ENCODE data around the gene PAWR. TPM values are rescaled to one million over a fixed set of nuclear protein-coding genes. Genes with fewer than 3 reads are reported as not detected.

The PAWR gene
- total RNA-seq, 1 experiment from 2014 or later, result 55.3 TPM

- DNase-seq (ENCODE audit: low spot score), result no peak
- intact Hi-C loops (cut with micrococcal nuclease; ENCODE audit: unreplicated experiment), result no loop called here
- TF ChIP-seq EZH2 (IDR thresholded peaks at IDR 0.05; ENCODE audit: borderline replicate concordance, low read depth, low read length, poor library complexity, severe bottlenecking) (no peak), CTCF (conservative IDR thresholded peaks at IDR 0.05; ENCODE audit: low read depth, low read length) (no peak)
- no TSS peak for BruUV-seq (replicated peaks)
- Histone ChIP-seq H3K27me3 (replicated peaks; ENCODE audit: insufficient read depth, low read depth, low read length, poor library complexity) (no peaks in the 10 kb centered on the region), H3K27ac (ENCODE audit: low read depth, low read length, poor library complexity, severe bottlenecking) (no peak overlapping the region), H3K9me3 (ENCODE audit: low read depth, low read length, poor library complexity, severe bottlenecking) (no peaks in the 10 kb centered on the region), H3K36me3 (ENCODE audit: insufficient read depth, low read length, poor library complexity, severe bottlenecking) (no peaks in the 10 kb centered on the region), H3K4me1 (ENCODE audit: insufficient read depth, low read length, poor library complexity, severe bottlenecking) (no peaks in the 10 kb centered on the region), H3K4me3 (ENCODE audit: low read depth, low read length, poor library complexity, severe bottlenecking) (no peak overlapping the region)
- CTCF ChIA-PET, result no interaction called here
- POLR2A ChIA-PET (ENCODE audit: low non-redundant PET), result no interaction called here
Measured at GRCh38 chr12:79638490-79638889, 52.3 kb downstream of the PAWR start.

- ChIA-PET POLR2A (ENCODE audit: low non-redundant PET) (no interaction called here), CTCF (no interaction called here)
- H3K4me1 ChIP-seq (ENCODE audit: insufficient read depth, low read length, poor library complexity, severe bottlenecking), result no peaks in the 10 kb centered on the region
- intact Hi-C loops (cut with micrococcal nuclease; ENCODE audit: unreplicated experiment), result no loop called here
- no peak overlapping the region for H3K4me3 ChIP-seq (ENCODE audit: low read depth, low read length, poor library complexity, severe bottlenecking)
- H3K36me3 ChIP-seq (ENCODE audit: insufficient read depth, low read length, poor library complexity, severe bottlenecking), result no peaks in the 10 kb centered on the region
- no peak overlapping the region for H3K27ac ChIP-seq (ENCODE audit: low read depth, low read length, poor library complexity, severe bottlenecking)
- BruUV-seq (replicated peaks), result no TSS peak
- H3K9me3 ChIP-seq (ENCODE audit: low read depth, low read length, poor library complexity, severe bottlenecking), result no peaks in the 10 kb centered on the region
- no peaks in the 10 kb centered on the region for H3K27me3 ChIP-seq (replicated peaks; ENCODE audit: insufficient read depth, low read depth, low read length, poor library complexity)
- DNase-seq (ENCODE audit: low spot score), result no peak
- TF ChIP-seq CTCF (conservative IDR thresholded peaks at IDR 0.05; ENCODE audit: low read depth, low read length) (no peak), EZH2 (IDR thresholded peaks at IDR 0.05; ENCODE audit: borderline replicate concordance, low read depth, low read length, poor library complexity, severe bottlenecking) (no peak)
Measured at GRCh38 chr12:79637093-79637492, 53.7 kb downstream of the PAWR start.

- POLR2A ChIA-PET (ENCODE audit: low non-redundant PET), result no interaction called here
- no peak for DNase-seq (ENCODE audit: low spot score)
- H3K36me3 ChIP-seq (ENCODE audit: insufficient read depth, low read length, poor library complexity, severe bottlenecking), result no peaks in the 10 kb centered on the region
- CTCF ChIA-PET, result interaction anchor here (0.6 kb wide), 1 partner anchor 101 kb away, joined by 4 read pairs; no protein-coding TSS in a partner anchor
- no TSS peak for BruUV-seq (replicated peaks)
- TF ChIP-seq EZH2 (IDR thresholded peaks at IDR 0.05; ENCODE audit: borderline replicate concordance, low read depth, low read length, poor library complexity, severe bottlenecking), result no peak
- no peak for TF ChIP-seq CTCF (conservative IDR thresholded peaks at IDR 0.05; ENCODE audit: low read depth, low read length)
- no peak overlapping the region for H3K4me3 ChIP-seq (ENCODE audit: low read depth, low read length, poor library complexity, severe bottlenecking)
- H3K4me1 ChIP-seq (ENCODE audit: insufficient read depth, low read length, poor library complexity, severe bottlenecking), result no peaks in the 10 kb centered on the region
- H3K27me3 ChIP-seq (replicated peaks; ENCODE audit: insufficient read depth, low read depth, low read length, poor library complexity), result no peaks in the 10 kb centered on the region
- no peaks in the 10 kb centered on the region for H3K9me3 ChIP-seq (ENCODE audit: low read depth, low read length, poor library complexity, severe bottlenecking)
- H3K27ac ChIP-seq (ENCODE audit: low read depth, low read length, poor library complexity, severe bottlenecking), result no peak overlapping the region
- intact Hi-C loops (cut with micrococcal nuclease; ENCODE audit: unreplicated experiment), result no loop called here
Measured at GRCh38 chr12:79635676-79636075, 55.1 kb downstream of the PAWR start.

Measured in A673 (cell line).